GM08714 (cell line): Measurements from ENCODE around the gene DNAJC22.
"Not testable (repeated sequence)": the region's sequence is repeated elsewhere in the genome, so short reads cannot be mapped to it uniquely, and the experiment has no call there.

Experiments
- H3K4me3 ChIP-seq: fragments of 200-500 bp; sonication (Bioruptor generic); 2 replicates; pipeline ENCODE4 v1.5.1; 2014; ENCODE audit warnings: mild to moderate bottlenecking, low read length, inconsistent platforms
- ZNF274 ChIP-seq: IDR thresholded peaks from 2 replicates; pipeline ENCODE4 v1.6.1; 2012; ENCODE audit warnings: mild to moderate bottlenecking, low read depth, low read length

The DNAJC22 gene

DNA sequence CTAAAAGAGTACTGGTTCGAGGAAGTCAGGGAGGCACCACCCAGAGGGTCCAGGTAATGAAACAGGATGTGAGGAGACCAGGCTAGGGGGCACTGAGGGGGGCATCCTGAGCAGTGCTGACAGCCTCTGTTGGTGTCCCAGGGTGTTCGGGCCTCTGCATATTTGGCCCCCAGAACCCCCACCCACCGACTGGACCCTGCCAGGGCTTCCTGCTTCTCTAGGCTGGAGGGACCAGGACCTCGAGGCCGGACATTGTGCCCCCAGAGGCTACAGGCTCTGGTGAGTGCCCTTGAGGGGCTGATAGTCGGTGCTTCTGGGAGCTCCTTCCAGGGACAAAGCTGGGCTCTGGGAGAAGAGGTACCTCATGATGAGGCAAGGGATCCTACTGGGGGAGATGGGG lies 21.1 kb upstream of the DNAJC22 start:
- no peak for TF ChIP-seq ZNF274
- H3K4me3 ChIP-seq: no peak overlapping the region

- no peak for TF ChIP-seq ZNF274
- H3K4me3 ChIP-seq: no peak overlapping the region
These were observed 19.3 kb upstream of the DNAJC22 start for GRCh38 chr12:49327368-49327767.

DNA sequence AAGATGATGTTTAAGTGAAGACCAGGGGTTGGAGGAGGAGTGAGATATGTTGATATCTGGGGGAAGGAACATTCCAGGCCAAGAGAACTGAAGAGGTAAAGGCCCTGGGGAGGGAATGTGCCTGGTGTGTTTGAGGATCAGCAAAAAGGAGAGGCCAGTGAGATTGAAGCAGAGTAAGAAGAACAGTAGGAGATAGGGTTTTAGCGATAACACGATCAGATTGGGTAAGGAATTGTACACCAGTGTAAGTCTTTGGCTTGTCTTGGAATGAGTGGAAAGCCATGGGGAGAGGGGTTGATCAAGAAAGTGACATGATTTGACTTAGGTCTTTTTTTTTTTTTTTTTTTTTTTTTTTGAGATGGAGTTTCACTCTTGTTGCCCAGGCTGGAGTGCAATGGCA lies 18.8 kb upstream of the DNAJC22 start:
- no peak for TF ChIP-seq ZNF274
- H3K4me3 ChIP-seq: no peak overlapping the region

DNA sequence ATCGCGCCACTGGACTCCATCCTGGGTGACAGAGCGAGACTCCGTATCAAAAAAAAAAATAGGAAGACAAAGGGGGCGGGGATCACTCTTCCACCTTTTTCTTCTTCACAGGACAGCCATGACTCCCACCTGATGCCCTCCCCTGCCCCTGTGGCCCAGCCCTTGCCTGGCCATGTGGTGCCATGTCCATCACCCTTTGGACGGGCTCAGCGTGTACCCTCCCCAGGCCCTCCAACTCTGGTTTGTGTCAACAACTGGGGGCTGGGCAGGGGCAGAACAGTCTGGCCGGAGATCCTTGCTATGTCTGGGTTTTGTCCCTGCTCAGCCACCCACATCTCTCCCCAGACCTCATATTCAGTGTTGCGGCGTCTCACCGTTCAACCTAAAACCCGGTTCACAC lies 17.9 kb upstream of the DNAJC22 start:
- TF ChIP-seq ZNF274: no peak
- H3K4me3 ChIP-seq: no peak overlapping the region

DNA sequence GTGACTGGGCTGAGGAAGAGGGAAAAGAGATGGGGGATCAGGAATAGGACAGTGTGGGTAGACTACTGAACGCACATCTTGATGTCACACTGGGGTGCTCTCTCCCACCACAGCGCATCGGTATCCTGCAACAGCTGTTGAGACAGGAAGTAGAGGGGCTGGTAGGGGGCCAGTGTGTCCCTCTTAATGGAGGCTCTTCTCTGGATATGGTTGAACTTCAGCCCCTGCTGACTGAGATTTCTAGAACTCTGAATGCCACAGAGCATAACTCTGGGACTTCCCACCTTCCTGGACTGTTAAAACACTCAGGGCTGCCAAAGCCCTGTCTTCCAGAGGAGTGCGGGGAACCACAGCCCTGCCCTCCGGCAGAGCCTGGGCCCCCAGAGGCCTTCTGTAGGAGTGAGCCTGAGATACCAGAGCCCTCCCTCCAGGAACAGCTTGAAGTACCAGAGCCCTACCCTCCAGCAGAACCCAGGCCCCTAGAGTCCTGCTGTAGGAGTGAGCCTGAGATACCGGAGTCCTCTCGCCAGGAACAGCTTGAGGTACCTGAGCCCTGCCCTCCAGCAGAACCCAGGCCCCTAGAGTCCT lies 16.6 kb upstream of the DNAJC22 start:
- no peak overlapping the region for H3K4me3 ChIP-seq
- TF ChIP-seq ZNF274: no peak

DNA sequence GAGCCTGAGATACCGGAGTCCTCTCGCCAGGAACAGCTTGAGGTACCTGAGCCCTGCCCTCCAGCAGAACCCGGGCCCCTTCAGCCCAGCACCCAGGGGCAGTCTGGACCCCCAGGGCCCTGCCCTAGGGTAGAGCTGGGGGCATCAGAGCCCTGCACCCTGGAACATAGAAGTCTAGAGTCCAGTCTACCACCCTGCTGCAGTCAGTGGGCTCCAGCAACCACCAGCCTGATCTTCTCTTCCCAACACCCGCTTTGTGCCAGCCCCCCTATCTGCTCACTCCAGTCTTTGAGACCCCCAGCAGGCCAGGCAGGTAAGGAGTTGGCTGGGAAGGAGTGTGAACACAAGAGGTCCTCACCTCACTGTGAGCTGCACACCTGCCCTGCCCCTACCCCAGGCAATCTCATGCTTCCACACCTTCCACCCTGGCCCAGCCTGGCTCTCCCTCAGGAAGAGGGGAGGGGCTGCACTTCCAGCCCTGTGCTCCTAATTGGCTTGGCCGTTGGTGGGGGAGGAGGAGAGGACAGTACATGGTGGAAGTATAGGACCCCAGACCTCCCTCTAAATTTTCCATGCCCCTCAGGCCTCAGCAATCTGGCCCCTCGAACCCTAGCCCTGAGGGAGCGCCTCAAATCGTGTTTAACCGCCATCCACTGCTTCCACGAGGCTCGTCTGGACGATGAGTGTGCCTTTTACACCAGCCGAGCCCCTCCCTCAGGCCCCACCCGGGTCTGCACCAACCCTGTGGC lies 15.9 kb upstream of the DNAJC22 start:
- no peak for TF ChIP-seq ZNF274
- H3K4me3 ChIP-seq: no peak overlapping the region

DNA sequence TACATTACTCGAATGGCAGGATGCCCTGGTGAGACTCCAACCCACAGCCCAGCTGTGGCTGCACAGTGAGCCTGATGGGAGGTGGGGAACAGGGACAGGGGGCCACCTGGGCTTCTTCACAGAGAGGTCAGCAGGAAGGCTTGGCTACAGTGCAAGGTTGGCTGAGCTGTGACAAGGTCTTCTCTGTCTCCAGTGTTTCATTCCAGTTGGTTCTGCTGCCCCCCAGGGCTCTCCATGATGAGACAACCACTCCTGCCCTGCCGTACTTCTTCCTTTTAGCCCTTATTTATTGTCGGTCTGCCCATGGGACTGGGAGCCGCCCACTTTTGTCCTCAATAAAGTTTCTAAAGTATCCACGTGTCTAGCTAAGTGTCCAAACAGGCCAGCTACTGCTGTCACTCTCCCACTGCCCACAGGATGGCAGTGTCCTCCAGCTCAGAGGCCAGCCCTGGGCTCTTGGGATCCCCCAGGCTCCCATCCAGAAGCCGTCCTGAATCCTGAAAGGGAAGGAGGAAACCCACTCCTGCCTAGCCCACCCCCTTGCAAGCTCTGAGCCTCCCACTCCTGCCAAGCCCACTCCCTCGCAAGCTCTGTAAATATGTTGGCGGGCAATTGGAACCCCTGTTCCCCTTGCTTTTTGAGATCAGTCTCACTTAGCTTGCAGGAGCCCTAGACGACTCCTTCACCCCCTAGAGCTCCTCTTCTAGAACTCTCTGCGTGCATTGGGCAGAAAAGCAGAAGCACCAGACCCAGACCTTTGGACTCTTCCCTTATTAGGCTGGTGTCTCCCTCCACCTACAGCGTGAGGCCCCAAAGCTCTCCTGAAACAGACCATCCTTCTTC lies 15.1 kb upstream of the DNAJC22 start:
- no peak overlapping the region for H3K4me3 ChIP-seq
- no peak for TF ChIP-seq ZNF274

GRCh38 chr12:49332441-49332861 lies 14.2 kb upstream of the DNAJC22 start:
- no peak for TF ChIP-seq ZNF274
- H3K4me3 ChIP-seq: no peak overlapping the region

GRCh38 chr12:49332891-49333371 lies 13.8 kb upstream of the DNAJC22 start:
- no peak for TF ChIP-seq ZNF274
- no peak overlapping the region for H3K4me3 ChIP-seq

GRCh38 chr12:49333778-49334177 lies 12.9 kb upstream of the DNAJC22 start:
- not testable (repeated sequence) for H3K4me3 ChIP-seq

DNA sequence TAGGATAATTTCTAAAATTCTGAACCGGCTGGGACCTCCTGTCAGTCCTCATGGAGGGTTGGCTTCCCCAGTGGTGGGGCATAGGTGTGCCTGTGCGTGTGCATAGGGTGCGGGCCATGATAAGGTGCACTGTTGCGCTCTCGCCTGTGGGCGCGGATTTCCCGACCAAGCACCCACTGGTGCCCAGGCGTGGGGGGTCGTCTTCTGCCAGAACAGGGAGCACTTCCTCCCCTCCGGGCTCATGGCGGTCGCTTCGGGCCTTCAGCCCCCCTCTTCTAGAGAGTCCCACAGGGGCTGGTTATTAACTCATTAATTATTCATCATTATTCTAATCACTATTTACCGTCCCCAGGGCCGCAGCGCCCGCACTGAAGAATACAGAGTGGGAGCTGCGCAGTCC lies 12.5 kb upstream of the DNAJC22 start:
- H3K4me3 ChIP-seq: no peak overlapping the region
- TF ChIP-seq ZNF274: no peak

- no peak for TF ChIP-seq ZNF274
These were observed 12.0 kb upstream of the DNAJC22 start for GRCh38 chr12:49334681-49335080.

DNA sequence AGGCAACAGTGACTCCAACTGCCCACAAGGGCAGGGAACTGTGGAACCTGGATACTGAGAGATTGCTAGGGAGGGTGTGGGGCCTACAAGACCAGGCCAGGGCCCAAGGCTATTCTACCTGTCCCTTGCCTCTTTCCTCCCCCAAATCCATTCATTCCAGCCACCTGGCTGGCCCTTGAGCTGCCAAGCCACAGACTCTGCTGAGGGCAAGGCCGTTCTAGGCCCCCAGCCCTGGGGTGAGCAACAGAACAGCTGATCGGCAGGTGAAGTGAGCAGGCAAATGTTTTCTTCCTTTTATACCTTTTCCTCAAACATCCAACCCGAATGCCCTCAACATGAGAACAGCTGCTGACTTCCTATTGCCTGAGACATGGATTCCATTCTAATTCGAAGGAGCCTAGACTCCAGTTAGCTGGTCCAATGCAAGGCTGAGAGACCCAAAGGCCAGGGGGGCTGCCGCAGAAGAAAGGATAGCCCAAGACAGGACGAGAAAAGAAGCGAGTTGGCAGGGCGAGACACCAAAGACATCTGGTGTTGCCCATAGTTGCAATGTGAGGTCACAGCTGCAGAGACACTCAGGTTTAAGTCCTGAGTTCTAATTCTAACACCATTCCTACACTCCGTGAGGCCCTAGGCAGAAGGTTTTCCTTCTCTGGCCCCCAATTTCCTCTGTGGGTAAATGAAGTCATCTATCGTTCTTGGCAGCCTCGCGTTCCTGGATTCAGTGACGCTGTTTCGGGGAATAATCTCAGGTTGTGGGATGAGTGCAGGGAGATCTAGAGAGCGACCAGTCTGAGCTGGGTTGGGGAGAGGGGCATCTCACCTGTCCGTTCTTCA lies 11.4 kb upstream of the DNAJC22 start:
- no peak for TF ChIP-seq ZNF274
- H3K4me3 ChIP-seq: no peak overlapping the region

More at GRCh38 chr12:49334681-49335080, 12.0 kb upstream of the DNAJC22 start:
- no peak overlapping the region for H3K4me3 ChIP-seq
